Sigmoid colon (tissue), 7 donors: ENCODE data around the gene PSMA1. TPM values are rescaled to one million over a fixed set of nuclear protein-coding genes. Genes with fewer than 3 reads are reported as not detected.
"Not testable (repeated sequence)": the region's sequence is repeated elsewhere in the genome, so short reads cannot be mapped to it uniquely, and the experiment has no call there.

Source experiments
- DNase-seq: peaks from one replicate; pipeline ENCODE4 v3.0.0-alpha.2; 2019
- H3K27ac ChIP-seq, 4 donors: fragments of 200-600 bp; sonication (generic); one replicate each; pipeline ENCODE4 v1.5.1; 2016 to 2019; ENCODE audit warnings: mild to moderate bottlenecking in 1 of 4
- H3K27me3 ChIP-seq, 3 donors: fragments of 200-600 bp; sonication (generic); one replicate each; pipeline ENCODE4 v1.5.1; 2019; ENCODE audit warnings: mild to moderate bottlenecking in 1 of 3
- H3K36me3 ChIP-seq, 4 donors: fragments of 200-600 bp; sonication (generic); one replicate each; pipeline ENCODE4 v1.5.1; 2016 to 2019
- H3K4me1 ChIP-seq, 4 donors: fragments of 200-600 bp; sonication (generic); one replicate each; pipeline ENCODE4 v1.5.1; 2017 to 2019
- H3K4me3 ChIP-seq, 4 donors: fragments of 200-600 bp; sonication (generic); one replicate each; pipeline ENCODE4 v1.5.1; 2017 to 2019; ENCODE audit warnings: mild to moderate bottlenecking in 2 of 4, moderate library complexity in 1 of 4
- H3K9me3 ChIP-seq, 4 donors: fragments of 200-600 bp in 3 of 4; sonication (generic) in 3 of 4; one replicate each; pipeline versions ENCODE4 v1.5.1 to v1.6.1; 2013 to 2019
- EP300 ChIP-seq, 4 donors: sonication (generic); formaldehyde crosslinking; IDR thresholded peaks; one replicate each; pipeline ENCODE4 v1.6.1; 2017; ENCODE audit warnings: antibody characterized with exemption in 4 of 4
- POLR2A ChIP-seq, 2 donors: fragments of 450-650 bp; IDR thresholded peaks; one replicate each; pipeline ENCODE4 v1.6.1; 2016; ENCODE audit warnings: antibody characterized with exemption in 2 of 2, mild to moderate bottlenecking in 2 of 2, moderate library complexity in 2 of 2
- POLR2AphosphoS5 ChIP-seq, 4 donors: sonication (generic); formaldehyde crosslinking; IDR thresholded peaks; one replicate each; pipeline ENCODE4 v1.6.1; 2017; ENCODE audit warnings: antibody characterized with exemption in 4 of 4
- WGBS, 2 donors: extraction: QIAGEN DNeasy Blood & Tissue Kit; methylation state at CpG; one replicate each; pipeline ENCODE4 v1.1.7; 2013; 5-methylcytosine and 5-hydroxymethylcytosine counted together
- intact Hi-C: fragments of 100-400 bp; cut with DNase I; formaldehyde crosslinking; loops from one replicate; pipeline ENCODE4 v1.15.1; 2023
- polyA plus RNA-seq, 3 donors: library from polyadenylated mRNA; stranded (reverse); fragments of 200-250 nt; gene quantifications; one replicate each; pipeline ENCODE4 v1.2.3, GENCODE V29; 2013
- total RNA-seq, 4 donors: library from RNA; depleted of rRNA; stranded (reverse); fragments of >200 nt; gene quantifications; one replicate each; pipeline ENCODE4 v1.1.0, GENCODE V29; 2016
- TF ChIP-seq, protein P1 (sequence below), 4 experiments: fragments of 450-650 bp in 3 of 4; fragments of 200-600 bp in 1 of 4; IDR thresholded peaks; one replicate each; pipeline ENCODE4 v1.5.1; 2016 to 2019; ENCODE audit warnings: antibody characterized with exemption in 4 of 4, mild to moderate bottlenecking in 3 of 4, moderate library complexity in 2 of 4
- donor health status: healthy with polysubstance abuse.
- donor health status: Bipolar disorder and iron deficiency.
- donor health status: healthy.

Gene PSMA1
- total RNA-seq (100 to 1,000 TPM; 109 to 137 (median 123) TPM), polyA plus RNA-seq (100 to 1,000 TPM; 137 to 170 (median 145) TPM)

DNA sequence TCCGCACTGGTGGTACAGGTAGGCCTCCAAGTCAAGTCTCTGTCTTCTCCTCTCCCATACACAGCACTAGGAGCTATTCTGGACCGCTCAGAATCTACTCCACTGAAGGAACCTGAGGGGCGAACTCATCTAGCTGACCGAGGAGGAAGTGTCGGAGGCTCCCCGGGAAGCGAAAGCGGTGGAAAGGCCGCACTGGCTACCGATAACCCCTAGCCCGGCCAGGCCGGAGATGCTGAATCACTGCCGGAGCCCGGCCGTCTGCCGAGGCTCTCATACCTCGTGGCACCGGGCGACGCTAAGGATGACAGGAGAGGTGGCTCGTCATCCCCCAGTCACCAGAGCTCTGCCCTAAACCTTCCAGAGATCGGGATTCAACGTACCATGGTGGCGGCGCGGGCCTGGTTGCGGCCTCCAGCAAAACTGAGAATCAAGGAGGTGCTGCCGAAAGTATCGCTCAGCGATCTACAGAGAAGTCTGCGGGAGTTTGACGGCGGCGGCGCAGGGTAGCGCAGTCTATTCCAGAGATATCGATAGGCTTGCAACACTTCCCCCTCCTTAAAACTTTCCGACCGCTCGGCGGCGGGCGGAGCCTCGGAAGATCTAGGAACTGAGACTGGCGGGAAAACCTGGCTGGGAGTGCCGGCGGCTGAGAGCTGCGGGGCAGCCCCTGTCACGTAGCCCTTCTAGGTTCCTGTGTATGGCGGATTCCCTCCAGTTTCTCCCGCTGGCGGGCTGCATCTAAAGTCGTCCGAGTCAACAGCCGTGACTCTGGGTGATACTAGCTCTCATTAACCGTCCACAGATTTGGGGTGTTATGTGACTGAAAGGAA lies at the start of gene PSMA1:
PSMA1 (minus strand) TSS at position 470 of the 830 bp plus-strand sequence; CDS start at position 383, 87 bp downstream.
- H3K36me3 ChIP-seq: peaks cover 0 to 33% (median 11%) of the 10 kb centered on the region in 4 donors
- 0 to 1% methylated on average over 56 of the region's 56 CpGs for WGBS, 2 donors
- peaks cover 0 to 23% (median 19%) of the 10 kb centered on the region in 4 donors for H3K4me1 ChIP-seq
- peak within 1 kb of the TSS; percentile 87 to 90 (median 88) for H3K27ac ChIP-seq
- H3K4me3 ChIP-seq: peak within 1 kb of the TSS; percentile 74 to 87 (median 79)
- H3K27me3 ChIP-seq: no peaks in the 10 kb centered on the region
- peak; percentile 97 for DNase-seq
- H3K9me3 ChIP-seq: no peaks in the 10 kb centered on the region
- TF ChIP-seq POLR2AphosphoS5 (IDR thresholded peaks at IDR 0.05): peak; percentile 73 to 90 (median 80)
- TF ChIP-seq POLR2A (IDR thresholded peaks at IDR 0.05): peak; percentile 37 to 58
- TF ChIP-seq, protein P1, sequence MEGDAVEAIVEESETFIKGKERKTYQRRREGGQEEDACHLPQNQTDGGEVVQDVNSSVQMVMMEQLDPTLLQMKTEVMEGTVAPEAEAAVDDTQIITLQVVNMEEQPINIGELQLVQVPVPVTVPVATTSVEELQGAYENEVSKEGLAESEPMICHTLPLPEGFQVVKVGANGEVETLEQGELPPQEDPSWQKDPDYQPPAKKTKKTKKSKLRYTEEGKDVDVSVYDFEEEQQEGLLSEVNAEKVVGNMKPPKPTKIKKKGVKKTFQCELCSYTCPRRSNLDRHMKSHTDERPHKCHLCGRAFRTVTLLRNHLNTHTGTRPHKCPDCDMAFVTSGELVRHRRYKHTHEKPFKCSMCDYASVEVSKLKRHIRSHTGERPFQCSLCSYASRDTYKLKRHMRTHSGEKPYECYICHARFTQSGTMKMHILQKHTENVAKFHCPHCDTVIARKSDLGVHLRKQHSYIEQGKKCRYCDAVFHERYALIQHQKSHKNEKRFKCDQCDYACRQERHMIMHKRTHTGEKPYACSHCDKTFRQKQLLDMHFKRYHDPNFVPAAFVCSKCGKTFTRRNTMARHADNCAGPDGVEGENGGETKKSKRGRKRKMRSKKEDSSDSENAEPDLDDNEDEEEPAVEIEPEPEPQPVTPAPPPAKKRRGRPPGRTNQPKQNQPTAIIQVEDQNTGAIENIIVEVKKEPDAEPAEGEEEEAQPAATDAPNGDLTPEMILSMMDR (IDR thresholded peaks at IDR 0.05): peak; percentile 44 to 73 (median 60)
- TF ChIP-seq EP300 (IDR thresholded peaks at IDR 0.05): peak in 1 of 4 donors; percentile 15
- intact Hi-C loops: loop anchor here (1.0 to 5.0 kb wide), 3 partner anchors 122 to 557 kb away; partner anchors contain the start of genes CYP2R1 and PDE3B

DNA sequence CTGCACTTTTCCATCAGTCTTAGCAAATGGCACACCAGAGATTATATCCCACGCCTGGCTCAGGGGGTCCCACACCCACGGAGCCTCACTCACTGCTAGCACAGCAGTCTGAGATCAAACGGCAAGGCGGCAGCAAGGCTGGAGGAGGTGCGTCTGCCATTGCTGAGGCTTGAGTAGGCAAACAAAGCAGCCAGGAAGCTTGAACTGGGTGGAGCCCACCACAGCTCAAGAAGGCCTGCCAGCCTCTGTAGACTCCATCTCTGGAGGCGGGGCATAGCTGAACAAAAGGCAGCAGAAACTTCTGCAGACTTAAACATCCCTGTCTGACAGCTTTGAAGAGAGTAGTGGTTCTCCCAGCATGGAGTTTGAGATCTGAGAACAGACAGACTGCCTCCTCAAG lies 49.3 kb upstream of the PSMA1 start:
- H3K4me3 ChIP-seq, DNase-seq, H3K36me3 ChIP-seq, intact Hi-C loops, H3K4me1 ChIP-seq, H3K9me3 ChIP-seq, H3K27ac ChIP-seq, H3K27me3 ChIP-seq: not testable (repeated sequence)
- 82 to 90% methylated on average over 6 of the region's 6 CpGs for WGBS, 2 donors

DNA sequence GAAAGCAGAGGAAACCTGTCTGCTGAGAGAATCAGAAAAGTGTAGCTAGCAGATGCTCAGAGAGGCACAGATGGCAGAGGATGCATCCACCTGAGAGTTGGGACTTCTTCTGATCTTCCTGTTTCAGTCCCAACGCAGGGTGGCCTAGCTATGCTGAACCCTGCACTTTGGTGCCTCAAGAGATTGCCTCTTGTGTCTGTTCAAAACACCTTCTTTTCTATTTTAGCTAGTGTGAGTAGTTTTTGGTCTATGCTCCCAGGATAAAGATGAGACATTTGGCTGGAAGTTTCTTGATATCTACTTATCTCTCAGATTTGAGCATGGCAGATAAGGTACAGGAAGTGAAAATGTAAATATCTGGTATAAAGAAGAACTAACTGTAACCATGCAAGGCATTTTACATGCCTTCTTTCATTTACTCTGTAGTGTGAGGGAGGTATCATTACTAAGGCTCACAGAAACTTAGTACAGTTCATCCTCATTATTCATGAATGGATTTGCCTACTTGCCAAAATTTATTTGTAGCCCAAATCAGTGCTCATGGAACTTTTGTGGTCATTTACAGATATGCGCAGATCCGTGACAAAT lies 47.0 kb upstream of the PSMA1 start:
- 82 to 93% methylated on average over 3 of the region's 3 CpGs for WGBS, 2 donors
- H3K4me3 ChIP-seq: no peak overlapping the region
- intact Hi-C loops: no loop called here
- TF ChIP-seq EP300 (IDR thresholded peaks at IDR 0.05) (no peak), POLR2A (IDR thresholded peaks at IDR 0.05) (no peak)
- DNase-seq: no peak
- peaks cover 0 to 7% (median 3%) of the 10 kb centered on the region in 4 donors for H3K4me1 ChIP-seq
- no peaks in the 10 kb centered on the region for H3K27me3 ChIP-seq
- H3K27ac ChIP-seq: no peak overlapping the region
- H3K36me3 ChIP-seq: no peaks in the 10 kb centered on the region
- no peaks in the 10 kb centered on the region for H3K9me3 ChIP-seq

DNA sequence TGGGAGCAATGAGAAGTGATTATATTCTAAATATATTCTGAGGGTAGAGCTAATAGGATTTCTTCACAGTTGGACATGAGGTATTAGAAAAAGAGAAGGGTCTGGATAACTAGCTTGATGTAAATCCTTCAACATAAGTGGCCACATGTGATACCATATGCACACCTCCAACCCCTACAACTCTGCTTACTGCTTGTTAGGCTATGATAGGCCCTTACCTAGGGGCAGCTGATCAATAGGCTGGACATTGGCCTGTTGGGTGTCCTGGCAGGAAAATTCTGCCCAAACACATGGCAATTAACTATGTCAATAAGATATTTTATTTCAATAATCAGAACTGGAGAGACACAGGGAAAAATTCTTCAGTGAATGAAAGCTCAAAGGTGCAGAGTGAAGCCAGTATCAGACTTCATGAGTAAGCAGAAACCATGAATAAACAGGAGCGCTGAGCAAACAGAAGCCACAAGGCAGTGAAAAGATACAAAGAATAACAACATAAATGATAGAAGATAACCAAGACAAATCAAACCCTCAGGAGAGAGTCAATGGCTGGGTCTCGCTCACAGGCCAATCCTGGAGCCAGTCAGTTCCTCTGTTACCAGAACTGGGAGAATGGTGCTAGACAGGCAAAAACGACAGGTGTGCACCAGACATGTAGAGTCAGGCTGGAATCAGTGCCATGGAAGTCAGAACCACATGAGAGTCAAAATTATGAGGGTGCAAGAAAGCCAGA lies 46.3 kb upstream of the PSMA1 start:
- DNase-seq: no peak
- H3K9me3 ChIP-seq: no peaks in the 10 kb centered on the region
- no peaks in the 10 kb centered on the region for H3K27me3 ChIP-seq
- intact Hi-C loops: no loop called here
- H3K4me1 ChIP-seq: peaks cover 0 to 7% (median 3%) of the 10 kb centered on the region in 4 donors
- 79 to 92% methylated on average over 3 of the region's 3 CpGs for WGBS, 2 donors
- H3K36me3 ChIP-seq: no peaks in the 10 kb centered on the region
- TF ChIP-seq, protein P1 (IDR thresholded peaks at IDR 0.05): no peak
- TF ChIP-seq EP300 (IDR thresholded peaks at IDR 0.05) (no peak), POLR2A (IDR thresholded peaks at IDR 0.05) (no peak), POLR2AphosphoS5 (IDR thresholded peaks at IDR 0.05) (no peak)
- no peak overlapping the region for H3K4me3 ChIP-seq
- no peak overlapping the region for H3K27ac ChIP-seq

DNA sequence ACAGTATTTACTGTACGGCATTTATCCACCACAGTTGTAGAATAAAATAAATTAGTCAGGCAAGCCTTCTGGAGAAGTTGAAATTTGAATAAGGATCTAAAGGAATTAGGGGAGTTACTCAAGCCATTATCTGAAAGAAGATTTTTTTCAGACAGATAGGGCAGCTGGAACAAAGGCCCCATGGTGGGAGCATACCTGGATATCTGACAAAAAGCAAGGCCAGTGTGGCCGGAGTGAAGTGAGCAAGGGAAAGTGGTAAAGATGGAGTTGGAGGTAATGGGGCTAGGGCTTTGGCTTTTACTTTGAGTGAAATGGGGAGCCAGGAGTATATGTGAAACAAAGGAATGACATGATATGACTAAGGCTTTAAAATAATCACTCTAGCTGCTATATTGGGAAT lies 45.7 kb upstream of the PSMA1 start:
- Histone ChIP-seq H3K27ac (no peak overlapping the region), H3K27me3 (no peaks in the 10 kb centered on the region), H3K4me1 (peaks cover 0 to 7% (median 3%) of the 10 kb centered on the region in 4 donors), H3K4me3 (no peak overlapping the region), H3K9me3 (no peaks in the 10 kb centered on the region), H3K36me3 (no peaks in the 10 kb centered on the region)
- intact Hi-C loops: no loop called here
- DNase-seq: no peak
- TF ChIP-seq EP300 (IDR thresholded peaks at IDR 0.05): no peak
- TF ChIP-seq, protein P1 (IDR thresholded peaks at IDR 0.05): no peak
- TF ChIP-seq POLR2A (IDR thresholded peaks at IDR 0.05): no peak
- no peak for TF ChIP-seq POLR2AphosphoS5 (IDR thresholded peaks at IDR 0.05)
- 94 to 95% methylated on average over 2 of the region's 2 CpGs for WGBS, 2 donors
